GM23338 (cell line): ENCODE data around the gene HCRTR2. TPM values are rescaled to one million over a fixed set of nuclear protein-coding genes. Genes with fewer than 3 reads are reported as not detected.

Experiments used
- ATAC-seq: fragments of 200-7000 bp; cut with Tn5 transposase; 3 replicates; pipeline ENCODE4 v1.9.1; 2020
- DNase-seq: peaks from one replicate; pipeline ENCODE4 v3.0.0-alpha.2; 2015; ENCODE audit warnings: low spot score
- H2AFZ ChIP-seq: fragments of 200-600 bp; sonication (generic); 2 replicates; pipeline ENCODE4 v1.8.0; 2016; ENCODE audit warnings: antibody characterized with exemption, mild to moderate bottlenecking, moderate library complexity
- H3F3A ChIP-seq: fragments of 200-600 bp; sonication (generic); replicated peaks from 2 replicates; pipeline ENCODE4 v1.8.0; 2017; ENCODE audit warnings: antibody characterized with exemption, mixed run types, low read depth
- H3K27ac ChIP-seq: fragments of 200-600 bp; sonication (generic); 2 replicates; pipeline ENCODE4 v1.6.1; 2016; ENCODE audit warnings: low read depth
- H3K27me3 ChIP-seq: fragments of 200-600 bp; sonication (generic); 2 replicates; pipeline ENCODE4 v1.8.0; 2016; ENCODE audit warnings: mild to moderate bottlenecking, mixed run types, moderate library complexity; ENCODE audit not compliant: insufficient read depth
- H3K36me3 ChIP-seq: fragments of 200-600 bp; sonication (generic); 2 replicates; pipeline ENCODE4 v1.8.0; 2016; ENCODE audit warnings: mild to moderate bottlenecking; ENCODE audit not compliant: insufficient read depth
- H3K4me1 ChIP-seq: fragments of 200-600 bp; sonication (generic); 2 replicates; pipeline ENCODE4 v1.8.0; 2016; ENCODE audit warnings: mild to moderate bottlenecking, moderate library complexity; ENCODE audit not compliant: insufficient read depth
- H3K4me2 ChIP-seq: fragments of 200-600 bp; sonication (generic); 2 replicates; pipeline ENCODE4 v1.7.1; 2017; ENCODE audit warnings: mixed run types
- H3K4me3 ChIP-seq: fragments of 200-600 bp; sonication (generic); 2 replicates; pipeline ENCODE4 v1.6.1; 2016; ENCODE audit warnings: mixed run types
- H3K79me2 ChIP-seq: fragments of 200-600 bp; sonication (generic); replicated peaks from 2 replicates; pipeline ENCODE4 v1.8.0; 2017; ENCODE audit warnings: mild to moderate bottlenecking; ENCODE audit not compliant: insufficient read depth
- H3K9me2 ChIP-seq: fragments of 200-600 bp; sonication (generic); 2 replicates; pipeline ENCODE4 v1.8.0; 2017; ENCODE audit not compliant: insufficient read depth
- H4K20me1 ChIP-seq: fragments of 200-600 bp; sonication (generic); replicated peaks from 2 replicates; pipeline ENCODE4 v1.8.0; 2017; ENCODE audit warnings: mild to moderate bottlenecking; ENCODE audit not compliant: insufficient read depth
- H3K27ac Mint-ChIP-seq: 2 replicates; pipeline ENCODE4 v1.8.0; 2020; ENCODE audit warnings: inconsistent platforms, mild to moderate bottlenecking, moderate library complexity, mixed read lengths
- H3K27me3 Mint-ChIP-seq: 3 replicates; pipeline ENCODE4 v1.8.0; 2022; ENCODE audit warnings: low read depth, mild to moderate bottlenecking, moderate library complexity, mixed read lengths, inconsistent platforms; ENCODE audit not compliant: insufficient read depth, poor library complexity
- H3K36me3 Mint-ChIP-seq: 3 replicates; pipeline ENCODE4 v1.8.0; 2021; ENCODE audit warnings: low read depth, mild to moderate bottlenecking, inconsistent platforms, moderate library complexity, mixed read lengths
- H3K4me1 Mint-ChIP-seq: 3 replicates; pipeline ENCODE4 v1.8.0; 2020; ENCODE audit warnings: mild to moderate bottlenecking, inconsistent platforms, mixed read lengths
- H3K4me3 Mint-ChIP-seq: 3 replicates; pipeline ENCODE4 v1.8.0; 2021; ENCODE audit warnings: moderate library complexity, mild to moderate bottlenecking, inconsistent platforms, mixed read lengths
- H3K9me3 Mint-ChIP-seq: 3 replicates; pipeline ENCODE4 v1.8.0; 2020; ENCODE audit warnings: moderate library complexity, mild to moderate bottlenecking, inconsistent platforms, mixed read lengths
- CREB1 ChIP-seq: fragments of 250-450 bp; sonication (Bioruptor Pico); IDR thresholded peaks from 2 replicates; pipeline ENCODE4 v1.5.0; 2020; ENCODE audit warnings: low read depth, mild to moderate bottlenecking, moderate library complexity
- EZH2 ChIP-seq: fragments of 200-600 bp; sonication (generic); IDR thresholded peaks from one replicate; pipeline ENCODE4 v1.8.0; 2017; ENCODE audit warnings: antibody characterized with exemption, mild to moderate bottlenecking, low read depth; ENCODE audit not compliant: unreplicated experiment
- EZH2phosphoT487 ChIP-seq: fragments of 200-600 bp; sonication (generic); IDR thresholded peaks from one replicate; pipeline ENCODE4 v1.8.1; 2018; ENCODE audit warnings: antibody characterized with exemption; ENCODE audit not compliant: unreplicated experiment
- JUNB ChIP-seq: IDR thresholded peaks from one replicate; pipeline ENCODE4 v1.6.1; 2016; ENCODE audit warnings: antibody characterized with exemption; ENCODE audit not compliant: unreplicated experiment
- REST ChIP-seq: IDR thresholded peaks from one replicate; pipeline ENCODE4 v1.6.1; 2018; ENCODE audit warnings: antibody characterized with exemption; ENCODE audit not compliant: unreplicated experiment
- STAT1 ChIP-seq: IDR thresholded peaks from one replicate; pipeline ENCODE4 v1.6.1; 2016; ENCODE audit warnings: antibody characterized with exemption; ENCODE audit not compliant: unreplicated experiment
- ZNF114 ChIP-seq: fragments of 250-450 bp; sonication (Bioruptor Pico); IDR thresholded peaks from 2 replicates; pipeline ENCODE4 v1.5.0; 2020; ENCODE audit warnings: mild to moderate bottlenecking, moderate library complexity
- ZNF331 ChIP-seq: fragments of 250-450 bp; sonication (Bioruptor Pico); IDR thresholded peaks from 2 replicates; pipeline ENCODE4 v1.5.0; 2020; ENCODE audit warnings: low read depth, mild to moderate bottlenecking, moderate library complexity
- ZNF462 ChIP-seq: fragments of 250-450 bp; sonication (Bioruptor Pico); IDR thresholded peaks from 2 replicates; pipeline ENCODE4 v1.5.0; 2020; ENCODE audit warnings: mild to moderate bottlenecking, moderate library complexity
- polyA plus RNA-seq: library from polyadenylated mRNA; unstranded; fragments of >200 nt; fragmentation: Nextera tagmentation; extraction: Ambion mirVana; gene quantifications from 2 replicates; pipeline ENCODE4 v1.2.1, GENCODE V29; 2016
- total RNA-seq: library from RNA; depleted of rRNA; stranded (reverse); fragments of >200 nt; shearing (Covaris generic); gene quantifications from 2 replicates; pipeline ENCODE4 v1.2.3, GENCODE V29; 2014

HCRTR2 gene
- total and polyA plus RNA-seq, 2 experiments from 2014 or later, result 0.15 TPM; not detected in 1

- TF ChIP-seq REST (peak; percentile 78), ZNF114 (CRISPR knock-in tag) (no peak)
These were observed 2.6 kb downstream of the HCRTR2 start (continued) for GRCh38 chr6:55176958-55177357.

- H3K36me3 ChIP-seq, result no peaks in the 10 kb centered on the region
- no peaks in the 10 kb centered on the region for H3K79me2 ChIP-seq
- ATAC-seq, result no peak
- H3K4me3 Mint-ChIP-seq, result no peak overlapping the region
- no peak overlapping the region for H3K27ac ChIP-seq
- no peak overlapping the region for H2AFZ ChIP-seq
- TF ChIP-seq ZNF114 (CRISPR knock-in tag) (no peak), STAT1 (no peak), EZH2phosphoT487 (no peak), CREB1 (CRISPR knock-in tag) (no peak), EZH2 (no peak)
- H3K4me2 ChIP-seq, result no peak overlapping the region
- peaks cover 14% of the 10 kb centered on the region; the same call in 1 of the 2 replicates for H3K4me1 ChIP-seq
- H3K4me3 ChIP-seq, result no peak overlapping the region
- DNase-seq, result no peak
- no peaks in the 10 kb centered on the region for H3K36me3 Mint-ChIP-seq
- peaks cover 15% of the 10 kb centered on the region for H3K4me1 Mint-ChIP-seq
- no peak overlapping the region for H3K27ac Mint-ChIP-seq
- H3K9me2 ChIP-seq, result no peaks in the 10 kb centered on the region; the same call in 1 of the 2 replicates
- H3K27me3 ChIP-seq, result peaks cover 9% of the 10 kb centered on the region
- no peaks in the 10 kb centered on the region for H3F3A ChIP-seq
- H4K20me1 ChIP-seq, result 0 out of 2 replicates have a peak, but pooled peaks cover 4% of the 10 kb centered on the region
- H3K27me3 Mint-ChIP-seq, result peaks cover 6% of the 10 kb centered on the region
- no peaks in the 10 kb centered on the region for H3K9me3 Mint-ChIP-seq
These were observed 5.9 kb downstream of the HCRTR2 start for GRCh38 chr6:55180258-55180657.

- Histone ChIP-seq H3K4me1 (peaks cover 10% of the 10 kb centered on the region; the same call in 1 of the 2 replicates), H3F3A (no peaks in the 10 kb centered on the region), H3K4me3 (no peak overlapping the region), H3K27ac (no peak overlapping the region), H4K20me1 (0 out of 2 replicates have a peak, but pooled peaks cover 4% of the 10 kb centered on the region), H3K4me2 (no peak overlapping the region), H3K9me2 (no peaks in the 10 kb centered on the region; the same call in 1 of the 2 replicates), H2AFZ (no peak overlapping the region), H3K79me2 (no peaks in the 10 kb centered on the region), H3K36me3 (no peaks in the 10 kb centered on the region), H3K27me3 (no peaks in the 10 kb centered on the region)
- Mint-ChIP-seq H3K4me3 (no peak overlapping the region), H3K27ac (no peak overlapping the region; the same call in 1 of the 2 replicates), H3K9me3 (no peaks in the 10 kb centered on the region), H3K27me3 (no peaks in the 10 kb centered on the region), H3K36me3 (no peaks in the 10 kb centered on the region), H3K4me1 (peaks cover 9% of the 10 kb centered on the region; the same call in 2 of the 3 replicates)
- DNase-seq, result no peak
- ATAC-seq, result no peak
- TF ChIP-seq ZNF462 (no peak), EZH2phosphoT487 (no peak), CREB1 (CRISPR knock-in tag) (no peak), ZNF331 (CRISPR knock-in tag) (no peak), EZH2 (no peak), JUNB (no peak)
These were observed 7.8 kb downstream of the HCRTR2 start for GRCh38 chr6:55182016-55182650.
